ENCODE data around the gene FAAH.
"Not testable (repeated sequence)": the region's sequence is repeated elsewhere in the genome, so short reads cannot be mapped to it uniquely, and the experiment has no call there.

Gene FAAH

GRCh38 chr1:46394108-46394871, at the start of gene FAAH:
FAAH (plus strand) TSS chr1:46394317; CDS start chr1:46394349, 32 bp downstream.
- DNase-seq (ENCODE audit: low read depth in 2 of 2), result no peak

- DNase-seq (ENCODE audit: low read depth in 2 of 2), result no peak
Measured at GRCh38 chr1:46344481-46344880, 49.6 kb upstream of the FAAH start.

GRCh38 chr1:46345281-46345680, 48.8 kb upstream of the FAAH start:
- DNase-seq (ENCODE audit: low read depth in 2 of 2), result no peak

- DNase-seq (ENCODE audit: low read depth in 2 of 2), result no peak
Measured at GRCh38 chr1:46352363-46352762, 41.8 kb upstream of the FAAH start.

- not testable (repeated sequence) for DNase-seq (ENCODE audit: low read depth in 2 of 2)
Measured at GRCh38 chr1:46355920-46356319, 38.2 kb upstream of the FAAH start.

- no peak for DNase-seq (ENCODE audit: low read depth in 2 of 2)
Measured at GRCh38 chr1:46362158-46362557, 32.0 kb upstream of the FAAH start.

- DNase-seq (ENCODE audit: low read depth in 2 of 2), result no peak
Measured at GRCh38 chr1:46363121-46363520, 31.0 kb upstream of the FAAH start.

- DNase-seq (ENCODE audit: low read depth in 2 of 2), result no peak
Measured at GRCh38 chr1:46364612-46365011, 29.5 kb upstream of the FAAH start.

- DNase-seq (ENCODE audit: low read depth in 2 of 2), result not testable (repeated sequence)
Measured at GRCh38 chr1:46365796-46366195, 28.3 kb upstream of the FAAH start.

GRCh38 chr1:46367072-46367471, 27.0 kb upstream of the FAAH start:
- DNase-seq (ENCODE audit: low read depth in 2 of 2), result no peak

GRCh38 chr1:46367701-46368100, 26.4 kb upstream of the FAAH start:
- not testable (repeated sequence) for DNase-seq (ENCODE audit: low read depth in 2 of 2)

- DNase-seq (ENCODE audit: low read depth in 2 of 2), result no peak
Measured at GRCh38 chr1:46368791-46369190, 25.3 kb upstream of the FAAH start.

GRCh38 chr1:46369542-46370213, 24.4 kb upstream of the FAAH start:
- DNase-seq (ENCODE audit: low read depth in 2 of 2), result no peak

- DNase-seq (ENCODE audit: low read depth in 2 of 2), result no peak
Measured at GRCh38 chr1:46370214-46370633, 23.9 kb upstream of the FAAH start.

- DNase-seq (ENCODE audit: low read depth in 2 of 2), result no peak
Measured at GRCh38 chr1:46372431-46372830, 21.7 kb upstream of the FAAH start.

- no peak for DNase-seq (ENCODE audit: low read depth in 2 of 2)
Measured at GRCh38 chr1:46379996-46380395, 14.1 kb upstream of the FAAH start.

- no peak for DNase-seq (ENCODE audit: low read depth in 2 of 2)
Measured at GRCh38 chr1:46380508-46380907, 13.6 kb upstream of the FAAH start.

- no peak for DNase-seq (ENCODE audit: low read depth in 2 of 2)
Measured at GRCh38 chr1:46393510-46393909, 607 bp upstream of the FAAH start.

- DNase-seq (ENCODE audit: low read depth in 2 of 2), result no peak
Measured at GRCh38 chr1:46394872-46395465, 852 bp downstream of the FAAH start.

- no peak for DNase-seq (ENCODE audit: low read depth in 2 of 2)
Measured at GRCh38 chr1:46396441-46397398, 2.6 kb downstream of the FAAH start.

GRCh38 chr1:46399307-46399706, 5.2 kb downstream of the FAAH start:
- DNase-seq (ENCODE audit: low read depth in 2 of 2), result no peak

GRCh38 chr1:46400421-46400820, 6.3 kb downstream of the FAAH start:
- no peak for DNase-seq (ENCODE audit: low read depth in 2 of 2)

All from activated CD8-positive, alpha-beta memory T cell treated with anti-CD3 and anti-CD28 coated beads for 4 hours (primary cell).